Stomach (tissue), 4 donors: ENCODE data around the gene SEC22C.

Experiments
- CTCF ChIP-seq, 7 experiments: fragments of 450-650 bp in 4 of 7; fragments of 200-600 bp in 3 of 7; sonication (generic) in 3 of 7; IDR thresholded peaks; one replicate each; pipeline ENCODE4 v1.5.1; 2016 to 2019; ENCODE audit warnings: antibody characterized with exemption in 7 of 7, control low read depth in 2 of 7, mild to moderate bottlenecking in 1 of 7
- EP300 ChIP-seq: sonication (generic); formaldehyde crosslinking; IDR thresholded peaks from one replicate; pipeline ENCODE4 v1.6.1; 2017; ENCODE audit warnings: antibody characterized with exemption

GRCh38 chr3:42605546-42606173 is 23.9 kb upstream of the SEC22C start:
- no peak for TF ChIP-seq EP300
- TF ChIP-seq CTCF (IDR thresholded peaks at IDR 0.05) = no peak
